ENCODE data around the gene ATG4C. TPM values are rescaled to one million over a fixed set of nuclear protein-coding genes. Genes with fewer than 3 reads are reported as not detected.

Gene ATG4C
- total RNA-seq, 4 donors from 2014 or later = 2.5 to 5.8 (median 4.5) TPM

DNA sequence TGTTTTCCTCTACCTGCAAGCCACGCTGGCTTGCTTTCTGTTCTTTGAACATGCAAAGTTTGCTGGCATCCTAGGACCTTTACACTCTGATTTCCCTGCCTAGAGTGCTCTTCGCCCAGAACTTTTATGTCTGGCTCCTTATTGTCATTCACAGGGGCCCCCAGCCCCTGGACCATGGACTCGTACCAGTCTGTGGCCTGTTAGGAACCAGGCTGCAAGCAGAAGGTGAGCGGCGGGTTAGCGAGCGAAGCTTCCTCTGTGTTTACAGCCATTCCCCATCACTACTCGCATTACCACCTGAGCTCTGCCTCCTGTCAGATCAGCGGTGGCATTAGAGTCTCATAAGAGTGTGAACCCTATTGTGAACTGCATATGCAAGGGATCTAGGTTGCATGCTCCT, 73.0 kb downstream of the ATG4C start:
- Histone ChIP-seq H3K4me1 (no peaks in the 10 kb centered on the region), H3K27me3 (no peaks in the 10 kb centered on the region), H3K4me3 (no peak overlapping the region), H3K36me3 (peaks cover 0 to 8% of the 10 kb centered on the region in 2 donors), H3K27ac (no peak overlapping the region), H3K9me3 (no peaks in the 10 kb centered on the region)
- ATAC-seq (no peak), DNase-seq (no peak)
- TF ChIP-seq, protein P1, sequence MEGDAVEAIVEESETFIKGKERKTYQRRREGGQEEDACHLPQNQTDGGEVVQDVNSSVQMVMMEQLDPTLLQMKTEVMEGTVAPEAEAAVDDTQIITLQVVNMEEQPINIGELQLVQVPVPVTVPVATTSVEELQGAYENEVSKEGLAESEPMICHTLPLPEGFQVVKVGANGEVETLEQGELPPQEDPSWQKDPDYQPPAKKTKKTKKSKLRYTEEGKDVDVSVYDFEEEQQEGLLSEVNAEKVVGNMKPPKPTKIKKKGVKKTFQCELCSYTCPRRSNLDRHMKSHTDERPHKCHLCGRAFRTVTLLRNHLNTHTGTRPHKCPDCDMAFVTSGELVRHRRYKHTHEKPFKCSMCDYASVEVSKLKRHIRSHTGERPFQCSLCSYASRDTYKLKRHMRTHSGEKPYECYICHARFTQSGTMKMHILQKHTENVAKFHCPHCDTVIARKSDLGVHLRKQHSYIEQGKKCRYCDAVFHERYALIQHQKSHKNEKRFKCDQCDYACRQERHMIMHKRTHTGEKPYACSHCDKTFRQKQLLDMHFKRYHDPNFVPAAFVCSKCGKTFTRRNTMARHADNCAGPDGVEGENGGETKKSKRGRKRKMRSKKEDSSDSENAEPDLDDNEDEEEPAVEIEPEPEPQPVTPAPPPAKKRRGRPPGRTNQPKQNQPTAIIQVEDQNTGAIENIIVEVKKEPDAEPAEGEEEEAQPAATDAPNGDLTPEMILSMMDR (IDR thresholded peaks at IDR 0.05 in 4 of 5, conservative IDR thresholded peaks at IDR 0.05 in 1 of 5) = no peak
- TF ChIP-seq POLR2A (IDR thresholded peaks at IDR 0.05) = no peak
- intact Hi-C loops (cut with DNase I; ENCODE audit: low total_unique reads) = no loop called here
- in situ Hi-C loops (cut with MboI; ENCODE audit: low sequenced_read_pairs in 4 of 4) = no loop called here

DNA sequence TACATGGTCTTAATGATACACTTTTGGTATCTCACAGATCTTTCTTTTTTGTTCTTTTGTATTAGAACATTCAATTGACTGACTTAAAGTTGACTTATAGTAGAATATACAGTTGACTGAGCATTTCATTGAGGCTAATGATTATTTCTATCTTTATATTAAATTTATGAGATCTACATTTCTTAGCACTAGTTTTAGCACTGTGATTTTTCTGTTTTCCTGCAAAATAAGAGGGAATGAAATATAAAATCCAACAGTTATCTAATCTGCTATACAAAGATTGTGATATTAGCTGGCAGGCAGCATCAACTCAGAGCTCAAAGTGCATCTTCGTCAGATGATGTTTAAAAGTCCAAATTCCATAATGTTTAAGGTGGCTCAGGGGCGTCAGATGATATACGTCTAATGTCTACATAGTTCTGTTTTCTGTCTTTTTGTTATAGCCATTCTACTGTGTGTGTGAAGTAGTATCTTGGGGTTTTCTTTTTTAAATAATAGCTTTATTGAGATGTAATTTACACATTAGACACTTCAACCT, 85.4 kb downstream of the ATG4C start:
- no peaks in the 10 kb centered on the region for H3K27me3 ChIP-seq
- no peaks in the 10 kb centered on the region for H3K4me1 ChIP-seq
- intact Hi-C loops (cut with DNase I; ENCODE audit: low total_unique reads) = no loop called here
- no peaks in the 10 kb centered on the region for H3K36me3 ChIP-seq
- in situ Hi-C loops (cut with MboI; ENCODE audit: low sequenced_read_pairs in 4 of 4) = no loop called here
- TF ChIP-seq, protein P1 (IDR thresholded peaks at IDR 0.05 in 4 of 5, conservative IDR thresholded peaks at IDR 0.05 in 1 of 5) = no peak
- no peak for TF ChIP-seq POLR2A (IDR thresholded peaks at IDR 0.05)
- no peak overlapping the region for H3K27ac ChIP-seq
- no peak overlapping the region for H3K4me3 ChIP-seq
- H3K9me3 ChIP-seq = no peaks in the 10 kb centered on the region
- ATAC-seq (no peak), DNase-seq (no peak)

DNA sequence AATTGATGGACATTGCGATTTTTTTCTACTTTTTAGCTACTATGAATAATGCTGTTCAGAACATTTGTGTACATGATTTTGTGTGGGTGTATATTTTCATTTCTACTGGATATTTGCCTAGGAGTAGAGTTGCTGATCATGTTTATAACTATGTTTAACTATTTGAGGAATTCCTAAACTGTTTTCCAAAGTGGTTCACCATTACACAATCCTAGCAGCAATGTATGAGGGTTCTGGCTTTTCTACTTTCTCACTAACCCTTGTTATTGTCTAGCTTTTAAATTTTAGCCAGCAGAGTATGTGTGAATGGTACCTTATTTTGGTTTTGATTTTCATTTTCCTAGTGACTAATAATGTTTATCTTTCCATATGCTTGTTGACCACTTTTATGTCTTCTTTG, 86.2 kb downstream of the ATG4C start:
- no peak overlapping the region for H3K4me3 ChIP-seq
- DNase-seq (no peak), ATAC-seq (no peak)
- H3K4me1 ChIP-seq = no peaks in the 10 kb centered on the region
- in situ Hi-C loops (cut with MboI; ENCODE audit: low sequenced_read_pairs in 4 of 4) = no loop called here
- H3K27me3 ChIP-seq = no peaks in the 10 kb centered on the region
- H3K9me3 ChIP-seq = no peaks in the 10 kb centered on the region
- intact Hi-C loops (cut with DNase I; ENCODE audit: low total_unique reads) = no loop called here
- TF ChIP-seq, protein P1 (IDR thresholded peaks at IDR 0.05 in 4 of 5, conservative IDR thresholded peaks at IDR 0.05 in 1 of 5) = no peak
- no peak for TF ChIP-seq POLR2A (IDR thresholded peaks at IDR 0.05)
- H3K36me3 ChIP-seq = no peaks in the 10 kb centered on the region
- no peak overlapping the region for H3K27ac ChIP-seq

DNA sequence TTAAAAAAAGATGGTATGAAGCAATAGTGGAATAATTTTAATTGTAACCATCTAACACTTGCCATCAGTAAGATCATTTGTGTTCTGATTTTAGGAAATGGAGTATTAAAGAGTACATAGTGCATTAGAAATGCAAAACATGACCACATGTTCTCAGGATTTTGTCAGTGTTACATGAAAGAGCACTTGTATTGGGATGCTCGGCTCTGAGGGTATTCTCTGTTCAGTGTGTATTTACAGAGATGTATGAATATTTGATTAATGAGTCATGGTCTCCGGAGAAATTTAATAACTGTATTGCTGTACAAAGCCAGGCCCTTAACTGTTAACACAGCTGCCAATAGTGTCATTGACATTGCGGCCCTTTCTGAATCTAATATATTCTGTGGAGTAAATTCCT, 91.7 kb downstream of the ATG4C start:
- TF ChIP-seq, protein P1 (IDR thresholded peaks at IDR 0.05 in 4 of 5, conservative IDR thresholded peaks at IDR 0.05 in 1 of 5) = no peak
- no peak for TF ChIP-seq POLR2A (IDR thresholded peaks at IDR 0.05)
- intact Hi-C loops (cut with DNase I; ENCODE audit: low total_unique reads) = no loop called here
- H3K4me3 ChIP-seq = no peak overlapping the region
- DNase-seq = no peak
- H3K36me3 ChIP-seq = no peaks in the 10 kb centered on the region
- H3K27ac ChIP-seq = no peak overlapping the region
- ATAC-seq = no peak
- in situ Hi-C loops (cut with MboI; ENCODE audit: low sequenced_read_pairs in 4 of 4) = no loop called here
- H3K27me3 ChIP-seq = no peaks in the 10 kb centered on the region
- H3K9me3 ChIP-seq = no peaks in the 10 kb centered on the region
- no peaks in the 10 kb centered on the region for H3K4me1 ChIP-seq

DNA sequence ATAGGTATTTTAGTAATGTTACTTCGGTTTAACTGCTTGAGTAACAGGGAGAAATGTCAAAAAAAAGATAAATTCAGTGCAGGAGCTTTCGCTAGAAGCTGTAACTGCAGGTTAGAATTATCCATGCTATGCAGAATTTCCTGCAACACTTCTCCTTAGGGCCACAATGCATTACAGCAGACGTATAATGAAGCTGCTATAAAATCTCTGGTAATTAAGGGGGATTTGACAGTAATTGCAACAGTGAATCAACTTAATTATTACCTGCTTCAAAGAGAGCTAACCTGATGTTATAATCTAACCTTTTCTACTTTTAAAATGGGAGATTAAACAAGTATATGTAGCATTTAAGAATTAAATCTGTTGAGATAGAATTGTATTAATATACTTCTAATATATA, 92.6 kb downstream of the ATG4C start:
- Histone ChIP-seq H3K36me3 (no peaks in the 10 kb centered on the region), H3K4me3 (no peak overlapping the region), H3K4me1 (no peaks in the 10 kb centered on the region), H3K27ac (no peak overlapping the region), H3K9me3 (no peaks in the 10 kb centered on the region), H3K27me3 (no peaks in the 10 kb centered on the region)
- in situ Hi-C loops (cut with MboI; ENCODE audit: low sequenced_read_pairs in 4 of 4) (no loop called here), intact Hi-C loops (cut with DNase I; ENCODE audit: low total_unique reads) (no loop called here)
- TF ChIP-seq, protein P1 (IDR thresholded peaks at IDR 0.05 in 4 of 5, conservative IDR thresholded peaks at IDR 0.05 in 1 of 5) = no peak
- no peak for ATAC-seq
- no peak for DNase-seq

Data from gastrocnemius medialis (tissue), 4 donors.